Hepatocyte (in vitro differentiated cells): ENCODE results near the gene RARB.

ENCODE experiments used
- EZH2 ChIP-seq: fragments of 200-600 bp; sonication (generic); IDR thresholded peaks from 2 replicates; pipeline ENCODE4 v1.6.1; 2016; ENCODE audit warnings: antibody characterized with exemption, mild to moderate bottlenecking, borderline replicate concordance
- EZH2phosphoT487 ChIP-seq: fragments of 200-600 bp; sonication (generic); IDR thresholded peaks from one replicate; pipeline ENCODE4 v1.6.1; 2018; ENCODE audit warnings: antibody characterized with exemption, mild to moderate bottlenecking, low read depth, moderate library complexity; ENCODE audit not compliant: unreplicated experiment, severe bottlenecking
- TF ChIP-seq, protein P1 (sequence below): fragments of 200-600 bp; sonication (generic); IDR thresholded peaks from 2 replicates; pipeline ENCODE4 v1.5.1; 2016; ENCODE audit warnings: antibody characterized with exemption, mild to moderate bottlenecking; ENCODE audit not compliant: poor library complexity

DNA sequence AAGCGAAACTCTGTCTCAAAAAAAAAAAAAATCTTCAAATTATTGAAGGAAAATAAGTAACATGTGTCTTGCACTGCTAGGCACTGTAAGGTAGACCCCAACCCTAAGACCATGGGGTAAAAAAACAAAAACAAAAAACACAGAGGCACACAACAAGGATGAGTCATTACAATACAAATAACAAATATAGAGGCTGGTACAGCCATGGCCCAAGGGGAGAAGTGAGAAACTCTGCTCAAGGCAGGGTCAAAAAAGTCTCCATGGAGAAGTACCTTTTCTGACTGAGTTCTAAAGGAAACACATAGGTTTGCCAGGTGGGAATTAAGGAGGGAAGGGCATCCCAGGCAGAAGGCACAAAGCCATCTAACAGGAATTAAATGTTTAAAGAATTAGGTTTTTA, 182.1 kb downstream of the RARB start:
- TF ChIP-seq, protein P1, sequence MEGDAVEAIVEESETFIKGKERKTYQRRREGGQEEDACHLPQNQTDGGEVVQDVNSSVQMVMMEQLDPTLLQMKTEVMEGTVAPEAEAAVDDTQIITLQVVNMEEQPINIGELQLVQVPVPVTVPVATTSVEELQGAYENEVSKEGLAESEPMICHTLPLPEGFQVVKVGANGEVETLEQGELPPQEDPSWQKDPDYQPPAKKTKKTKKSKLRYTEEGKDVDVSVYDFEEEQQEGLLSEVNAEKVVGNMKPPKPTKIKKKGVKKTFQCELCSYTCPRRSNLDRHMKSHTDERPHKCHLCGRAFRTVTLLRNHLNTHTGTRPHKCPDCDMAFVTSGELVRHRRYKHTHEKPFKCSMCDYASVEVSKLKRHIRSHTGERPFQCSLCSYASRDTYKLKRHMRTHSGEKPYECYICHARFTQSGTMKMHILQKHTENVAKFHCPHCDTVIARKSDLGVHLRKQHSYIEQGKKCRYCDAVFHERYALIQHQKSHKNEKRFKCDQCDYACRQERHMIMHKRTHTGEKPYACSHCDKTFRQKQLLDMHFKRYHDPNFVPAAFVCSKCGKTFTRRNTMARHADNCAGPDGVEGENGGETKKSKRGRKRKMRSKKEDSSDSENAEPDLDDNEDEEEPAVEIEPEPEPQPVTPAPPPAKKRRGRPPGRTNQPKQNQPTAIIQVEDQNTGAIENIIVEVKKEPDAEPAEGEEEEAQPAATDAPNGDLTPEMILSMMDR, result no peak
- no peak for TF ChIP-seq EZH2phosphoT487
- no peak for TF ChIP-seq EZH2
